ENCODE results near the gene TRAPPC3.
A peak's percentile ranks its signal among the peaks of the same experiment; 100 is the strongest.

The TRAPPC3 gene

DNA sequence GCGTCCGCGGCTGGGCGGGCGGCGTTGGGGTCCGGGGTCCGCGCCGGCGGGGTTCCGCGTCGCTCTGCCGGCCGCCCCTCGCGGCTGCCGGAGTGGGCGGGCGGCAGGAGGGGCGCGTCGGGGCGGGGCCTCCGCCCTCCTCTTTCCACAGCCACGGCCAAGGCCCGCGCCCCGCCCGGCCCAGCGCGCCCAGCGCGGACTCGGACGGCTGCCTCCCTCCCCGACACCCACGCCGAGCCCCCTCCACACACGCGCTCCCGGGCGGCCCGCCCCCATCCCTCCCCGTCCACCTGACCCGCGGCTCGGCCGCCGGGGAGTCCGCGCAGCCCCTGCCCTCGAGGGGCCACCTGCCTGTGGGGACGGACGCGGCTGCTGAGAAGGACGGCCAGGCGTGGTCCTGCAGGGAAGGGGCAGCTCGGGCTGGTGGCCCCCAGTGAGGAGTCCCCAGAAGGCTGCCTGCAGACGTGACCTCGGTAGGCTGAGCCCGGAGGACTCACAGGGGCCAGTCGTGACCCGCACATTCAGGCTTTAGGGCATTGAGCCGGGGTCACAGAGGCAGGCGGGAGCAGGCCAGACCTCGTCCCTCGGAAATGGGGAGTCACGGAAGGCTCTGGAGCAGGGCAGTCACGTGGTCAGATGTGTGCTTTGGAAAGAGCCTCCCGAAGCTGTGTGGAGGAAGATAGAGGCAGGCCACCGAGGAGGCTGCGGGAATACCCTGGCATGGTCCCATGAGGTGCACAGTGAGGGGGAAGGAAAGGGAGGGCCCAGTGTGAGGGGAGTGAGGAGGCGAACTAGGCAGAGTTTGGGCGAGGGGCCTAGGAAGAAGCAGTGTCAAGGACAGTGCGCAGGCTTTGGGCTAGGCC is 23.9 kb downstream of the TRAPPC3 start, which contains the start of gene COL8A2:
TSS of gene COL8A2 (minus strand) at position 94 of the 863 bp plus-strand sequence. CDS start 24,980 bp downstream, outside the sequence.
- DNase-seq (ENCODE audit: low spot score): no peak

GRCh38 chr1:36124404-36125128 is 24.7 kb downstream of the TRAPPC3 start:
- DNase-seq (ENCODE audit: low spot score): no peak

- no peak for DNase-seq (ENCODE audit: low spot score)
Measured at GRCh38 chr1:36123356-36123755, 25.9 kb downstream of the TRAPPC3 start.

DNA sequence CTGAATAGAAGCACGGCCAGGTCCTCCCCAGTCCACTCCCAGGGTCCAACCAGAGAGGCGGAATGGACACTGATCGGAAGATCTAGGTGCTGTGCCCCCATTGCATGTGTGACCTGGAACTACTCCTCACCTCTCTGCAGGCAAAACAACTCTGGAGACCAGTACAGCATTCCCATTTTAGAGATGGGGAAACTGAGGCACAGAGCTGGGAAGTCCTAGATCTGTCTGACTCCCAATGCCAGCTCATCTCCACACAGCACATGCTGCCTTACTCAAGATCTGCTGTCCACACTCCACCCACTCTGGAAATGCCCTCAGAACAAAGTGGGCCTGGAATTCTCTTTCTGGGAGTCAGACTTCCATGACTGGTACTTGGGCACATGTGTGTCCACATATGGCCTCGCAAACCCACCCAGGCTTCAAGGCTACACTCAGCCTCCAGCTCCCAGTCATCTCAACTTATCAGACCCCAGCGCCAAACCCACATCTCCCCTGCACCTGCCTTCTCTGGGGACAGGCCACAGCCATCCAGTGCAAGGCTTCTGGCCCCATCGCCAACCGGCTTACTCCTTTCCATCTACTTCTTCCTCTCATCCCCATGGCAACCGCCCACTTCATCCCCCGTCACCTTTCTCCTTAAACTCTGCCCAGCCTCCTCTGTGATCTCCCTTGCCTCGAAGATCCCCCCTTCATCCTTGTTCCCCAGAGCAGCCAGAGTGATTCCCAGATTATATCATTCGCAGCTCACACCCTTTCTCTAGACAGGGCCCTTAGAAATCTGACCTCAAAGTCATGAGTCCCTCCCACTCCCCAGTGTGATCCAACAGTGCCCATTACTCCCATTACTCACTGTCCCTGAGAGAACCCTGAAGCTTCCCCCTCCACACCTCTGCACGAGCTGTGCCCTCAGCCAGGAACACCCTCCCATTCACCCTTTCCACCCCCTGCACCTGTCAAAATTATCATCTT is 26.9 kb downstream of the TRAPPC3 start:
- no peak for DNase-seq (ENCODE audit: low spot score)

DNA sequence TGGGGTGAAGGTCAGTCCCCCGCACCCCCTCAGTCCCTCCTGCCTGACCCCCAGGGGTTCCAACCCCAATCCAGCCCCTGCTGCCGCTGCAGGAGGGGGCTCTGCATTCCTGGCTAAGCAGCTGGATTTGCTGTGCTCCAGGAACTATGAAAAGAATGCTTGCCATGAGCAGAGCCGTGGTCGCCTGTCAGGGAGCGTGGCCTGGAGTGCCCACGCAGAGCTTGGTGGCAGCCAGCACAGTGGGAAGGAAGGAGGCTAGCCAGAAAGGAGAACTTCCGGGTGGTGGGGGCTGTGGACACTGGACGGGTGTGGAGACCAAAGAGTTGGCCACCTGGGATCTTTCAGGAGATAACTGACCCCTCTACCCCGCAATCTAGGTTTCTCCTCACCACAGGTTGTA is 29.8 kb downstream of the TRAPPC3 start:
- DNase-seq (ENCODE audit: low spot score): no peak

DNA sequence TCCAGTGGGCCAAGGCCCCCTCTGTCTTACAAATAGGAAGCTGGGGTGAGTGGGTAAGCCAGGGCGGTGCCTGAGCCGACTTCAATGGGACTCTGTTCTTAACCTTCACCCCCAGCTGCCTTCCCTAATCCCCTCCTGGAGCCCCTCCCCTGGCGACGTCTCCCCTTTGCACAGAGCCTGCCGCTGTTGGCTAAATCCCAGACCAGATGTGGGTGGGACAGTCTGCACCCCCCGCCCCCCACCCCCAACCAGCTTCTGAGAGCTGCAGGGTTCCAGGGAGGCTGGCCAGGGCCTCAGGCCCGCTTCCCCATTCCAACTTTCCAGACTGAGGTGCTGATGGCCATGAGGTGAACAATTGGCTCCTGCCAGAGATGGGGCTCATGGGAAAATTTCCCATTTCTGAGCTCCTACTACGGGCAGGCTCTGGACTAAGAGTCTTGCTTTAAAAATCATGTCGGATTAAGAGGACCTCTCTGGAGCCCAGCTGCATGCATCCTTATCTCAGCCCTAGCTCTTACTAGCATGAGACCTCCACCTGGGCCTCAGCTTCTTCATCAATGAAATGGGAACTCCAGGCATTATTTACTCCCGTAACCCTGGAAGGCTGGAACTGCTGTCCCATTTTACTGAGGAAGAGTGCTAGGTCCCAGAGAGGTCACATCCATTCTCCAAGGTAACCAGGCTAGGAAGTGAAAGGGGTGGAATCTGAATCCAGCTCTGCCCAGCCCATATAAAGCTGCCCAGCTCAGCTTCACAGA is 30.7 kb downstream of the TRAPPC3 start:
- DNase-seq (ENCODE audit: low spot score): no peak

GRCh38 chr1:36116901-36117300 is 32.4 kb downstream of the TRAPPC3 start:
- DNase-seq (ENCODE audit: low spot score): no peak

GRCh38 chr1:36115931-36116330 is 33.4 kb downstream of the TRAPPC3 start:
- DNase-seq (ENCODE audit: low spot score): no peak

GRCh38 chr1:36115200-36115669 is 34.1 kb downstream of the TRAPPC3 start:
- no peak for DNase-seq (ENCODE audit: low spot score)

GRCh38 chr1:36114371-36114770 is 34.9 kb downstream of the TRAPPC3 start:
- no peak for DNase-seq (ENCODE audit: low spot score)

- DNase-seq (ENCODE audit: low spot score): no peak
Measured at GRCh38 chr1:36112823-36113222, 36.5 kb downstream of the TRAPPC3 start.

- DNase-seq (ENCODE audit: low spot score): no peak
Measured at GRCh38 chr1:36111151-36111550, 38.1 kb downstream of the TRAPPC3 start.

DNA sequence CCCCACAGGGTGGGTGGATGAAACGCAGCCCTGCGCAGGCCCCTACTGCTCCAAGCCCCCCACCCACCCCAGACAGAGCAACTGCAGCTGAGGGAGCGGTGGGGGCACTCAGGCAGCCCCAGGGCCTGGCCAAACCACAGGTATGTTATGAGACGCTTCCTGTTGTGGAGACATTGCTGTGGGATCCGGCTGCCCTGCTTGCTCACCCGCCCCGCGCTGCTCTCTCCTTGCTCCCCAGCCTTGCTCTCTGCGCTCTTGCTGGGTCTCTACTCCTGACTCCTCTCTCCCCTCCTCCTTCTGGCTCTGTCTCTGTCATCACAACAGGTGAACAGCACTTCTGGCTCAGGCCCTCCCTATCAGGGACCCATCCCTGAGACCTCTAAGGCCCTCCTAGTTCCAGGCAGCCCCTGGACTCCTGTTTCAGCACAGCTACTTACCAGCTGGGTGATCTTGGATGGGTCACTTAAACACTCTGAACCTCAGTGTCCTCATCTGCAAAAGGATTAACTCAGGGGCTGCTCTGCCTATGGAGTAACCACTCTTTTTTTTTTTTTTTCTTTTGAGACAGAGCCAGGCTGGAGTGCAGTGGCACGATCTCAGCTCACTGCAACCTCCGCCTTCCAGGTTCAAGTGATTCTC is 40.1 kb downstream of the TRAPPC3 start:
- DNase-seq (ENCODE audit: low spot score): peak; percentile 63

DNA sequence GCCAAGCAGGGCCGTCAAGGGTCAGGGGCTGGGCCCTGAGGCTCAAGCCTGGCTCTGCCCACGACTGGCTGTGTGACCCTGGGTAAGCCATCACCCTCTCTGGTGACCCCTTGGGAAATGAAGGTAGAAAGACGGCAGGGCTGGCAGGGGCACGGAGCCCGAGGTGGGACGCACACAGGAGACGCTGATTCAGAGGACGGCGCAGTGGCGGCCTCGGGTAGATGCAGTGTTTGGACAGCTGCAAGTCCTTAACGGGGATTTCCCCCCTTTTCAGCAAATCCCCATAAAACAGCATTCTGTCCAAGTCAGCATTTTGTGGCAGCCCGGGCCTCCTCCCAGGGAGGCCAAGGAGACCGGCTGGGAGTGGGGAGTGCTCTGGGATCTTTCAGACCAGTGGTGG is 41.0 kb downstream of the TRAPPC3 start:
- no peak for DNase-seq (ENCODE audit: low spot score)

DNA sequence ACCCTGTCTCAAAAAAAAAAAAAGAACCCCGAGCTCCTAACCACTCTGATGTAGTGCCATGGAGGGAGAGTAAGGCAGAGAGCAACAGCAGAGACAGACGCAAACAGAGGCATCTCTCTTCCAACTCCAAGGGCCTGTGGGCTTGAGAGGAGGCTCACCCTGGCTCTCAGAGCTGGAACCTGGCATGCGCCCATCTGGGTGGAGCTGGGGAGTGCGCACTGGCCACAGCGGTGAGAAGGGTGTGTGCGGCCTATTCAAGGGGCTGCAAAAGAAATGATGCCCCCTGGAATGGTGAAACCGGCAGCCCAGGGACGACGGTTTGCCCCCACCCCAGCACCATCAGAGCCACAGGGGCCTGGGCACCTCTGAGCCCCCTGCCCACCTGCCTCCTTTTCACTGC is 41.9 kb downstream of the TRAPPC3 start:
- no peak for DNase-seq (ENCODE audit: low spot score)

DNA sequence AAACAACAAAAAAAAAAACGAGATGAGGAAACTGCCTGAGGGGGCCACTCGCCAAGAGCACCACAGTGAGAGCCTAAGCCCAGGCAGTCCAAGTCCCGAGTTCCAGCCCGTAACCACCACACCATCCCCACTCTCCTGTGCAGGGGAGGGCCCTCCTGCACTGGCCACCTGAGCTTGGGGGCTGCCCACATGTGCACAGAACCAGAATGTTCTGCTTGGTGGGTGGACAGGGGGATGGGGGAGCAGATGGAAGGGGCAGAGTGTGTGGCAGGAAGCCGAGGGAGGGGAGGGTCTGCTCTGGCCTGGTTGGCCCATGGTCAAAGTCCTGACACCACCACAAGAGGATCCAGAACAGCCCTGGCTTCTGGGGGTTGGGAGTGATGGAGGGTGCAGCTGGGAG is 43.0 kb downstream of the TRAPPC3 start:
- DNase-seq (ENCODE audit: low spot score): no peak

DNA sequence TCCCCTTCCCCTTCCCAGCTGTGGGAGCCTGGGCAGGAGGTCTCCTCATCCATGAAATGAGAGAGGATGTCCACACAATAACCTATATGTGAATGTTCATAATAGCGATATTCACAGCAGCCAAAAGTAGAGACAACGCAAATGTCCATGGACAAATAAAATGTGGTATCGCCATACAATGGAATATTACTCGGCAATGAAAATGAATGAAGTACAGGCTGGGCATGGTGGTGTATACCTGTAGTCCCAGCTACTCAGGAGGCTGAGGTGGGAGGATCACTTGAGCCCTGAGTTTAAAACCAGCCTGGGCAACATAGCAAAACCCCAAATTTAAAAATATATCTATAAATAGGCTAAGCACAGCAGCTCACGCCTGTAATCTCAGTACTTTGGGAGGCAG is 47.7 kb downstream of the TRAPPC3 start:
- no peak for DNase-seq (ENCODE audit: low spot score)

DNA sequence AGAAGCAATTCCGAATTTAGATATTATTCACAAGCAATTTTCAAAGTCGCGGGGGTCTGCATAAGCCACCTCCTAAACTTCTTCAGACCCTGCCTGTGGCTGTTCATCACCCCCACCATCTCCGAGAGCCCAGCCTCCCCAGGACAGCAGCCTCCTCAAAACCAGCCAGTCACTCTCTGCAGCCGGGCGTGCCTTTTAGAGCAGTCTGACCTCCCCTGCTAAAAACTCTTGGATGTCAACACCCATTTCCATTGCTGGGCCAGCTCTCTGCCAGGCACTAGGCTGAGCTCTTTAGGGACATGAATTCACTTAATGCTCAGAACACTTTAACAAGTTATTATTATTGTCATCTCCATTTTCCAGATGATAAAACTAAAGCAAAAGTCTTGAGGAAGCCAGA is 48.9 kb downstream of the TRAPPC3 start:
- DNase-seq (ENCODE audit: low spot score): no peak

- DNase-seq (ENCODE audit: low spot score): peak; percentile 58
Measured at GRCh38 chr1:36099681-36100341, 49.5 kb downstream of the TRAPPC3 start.
